Measurements from ENCODE around the gene EID2. TPM values are rescaled to one million over a fixed set of nuclear protein-coding genes. Genes with fewer than 3 reads are reported as not detected.

Gene EID2
- total and polyA plus RNA-seq, 2 of the 4 experiments (the other 2 are of a cell fraction) = 5.7 to 9.8 TPM

DNA sequence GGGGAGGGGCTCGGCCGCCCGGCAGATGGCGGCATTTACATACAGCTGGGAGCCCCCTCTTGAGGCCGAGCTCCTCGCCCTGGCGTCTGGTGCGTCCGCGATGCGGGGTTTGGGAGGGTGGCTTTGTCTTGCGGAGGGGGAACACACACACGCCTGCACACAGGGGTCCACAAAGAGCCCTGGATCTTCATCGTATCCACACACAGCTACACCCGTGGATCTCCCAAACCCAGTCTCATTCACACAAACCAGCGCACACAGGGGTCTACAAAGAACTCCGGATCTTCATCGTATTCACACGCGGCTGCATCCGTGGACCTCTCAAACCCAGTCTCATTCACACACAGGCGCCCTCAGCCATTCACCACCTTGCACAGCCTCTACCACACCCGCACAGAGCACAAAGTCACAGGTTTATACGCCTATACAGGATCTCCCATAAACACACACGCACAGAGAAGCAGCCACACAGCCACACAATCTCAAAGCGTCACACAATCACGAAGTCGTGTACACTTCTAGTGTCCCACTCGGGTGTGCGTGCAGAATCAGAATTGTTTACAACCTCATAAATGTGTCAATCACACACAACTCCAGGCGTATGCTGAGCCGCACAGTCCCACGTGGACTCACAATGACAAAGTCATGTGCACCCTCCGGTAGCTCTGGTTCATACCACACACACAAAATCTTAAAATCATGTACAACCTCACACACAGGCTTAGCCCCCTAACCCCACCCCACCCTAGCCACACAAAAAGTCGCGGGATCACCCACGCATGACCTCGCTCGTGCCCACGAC, 41.8 kb downstream of the EID2 start:
- H4K91ac ChIP-seq (ENCODE audit: insufficient read depth, low read depth, low read length) = no peak overlapping the region
- H2BK20ac ChIP-seq (ENCODE audit: low read depth, low read length) = no peak overlapping the region
- H3K9me3 ChIP-seq (ENCODE audit: control insufficient read depth, insufficient read depth, low read length) = no peaks in the 10 kb centered on the region
- no peaks in the 10 kb centered on the region for H4K20me1 ChIP-seq (ENCODE audit: insufficient read depth, low read length)
- ChIA-PET POLR2A (ENCODE audit: unreplicated experiment) (no interaction called here), CTCF (interaction anchor here (0.5 to 1.1 kb wide), 4 partner anchors 25 to 57 kb away, joined by 3 to 5 read pairs (median 3); partner anchors contain the start of gene EID2B)
- H3K9ac ChIP-seq (ENCODE audit: low read depth, low read length) = no peak overlapping the region
- TF ChIP-seq CHD1 (IDR thresholded peaks at IDR 0.05; ENCODE audit: low read depth, low read length) (no peak), MAZ (IDR thresholded peaks at IDR 0.05; ENCODE audit: borderline replicate concordance, low read depth, low read length) (peak; percentile 36; the same call in 1 of the 2 replicates), RAD21 (IDR thresholded peaks at IDR 0.05; ENCODE audit: low read length) (peak; percentile 39)
- TF ChIP-seq, protein P1, sequence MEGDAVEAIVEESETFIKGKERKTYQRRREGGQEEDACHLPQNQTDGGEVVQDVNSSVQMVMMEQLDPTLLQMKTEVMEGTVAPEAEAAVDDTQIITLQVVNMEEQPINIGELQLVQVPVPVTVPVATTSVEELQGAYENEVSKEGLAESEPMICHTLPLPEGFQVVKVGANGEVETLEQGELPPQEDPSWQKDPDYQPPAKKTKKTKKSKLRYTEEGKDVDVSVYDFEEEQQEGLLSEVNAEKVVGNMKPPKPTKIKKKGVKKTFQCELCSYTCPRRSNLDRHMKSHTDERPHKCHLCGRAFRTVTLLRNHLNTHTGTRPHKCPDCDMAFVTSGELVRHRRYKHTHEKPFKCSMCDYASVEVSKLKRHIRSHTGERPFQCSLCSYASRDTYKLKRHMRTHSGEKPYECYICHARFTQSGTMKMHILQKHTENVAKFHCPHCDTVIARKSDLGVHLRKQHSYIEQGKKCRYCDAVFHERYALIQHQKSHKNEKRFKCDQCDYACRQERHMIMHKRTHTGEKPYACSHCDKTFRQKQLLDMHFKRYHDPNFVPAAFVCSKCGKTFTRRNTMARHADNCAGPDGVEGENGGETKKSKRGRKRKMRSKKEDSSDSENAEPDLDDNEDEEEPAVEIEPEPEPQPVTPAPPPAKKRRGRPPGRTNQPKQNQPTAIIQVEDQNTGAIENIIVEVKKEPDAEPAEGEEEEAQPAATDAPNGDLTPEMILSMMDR (conservative IDR thresholded peaks at IDR 0.05; ENCODE audit: low read depth, low read length) = peak; percentile 49
- TF ChIP-seq, protein P2, sequence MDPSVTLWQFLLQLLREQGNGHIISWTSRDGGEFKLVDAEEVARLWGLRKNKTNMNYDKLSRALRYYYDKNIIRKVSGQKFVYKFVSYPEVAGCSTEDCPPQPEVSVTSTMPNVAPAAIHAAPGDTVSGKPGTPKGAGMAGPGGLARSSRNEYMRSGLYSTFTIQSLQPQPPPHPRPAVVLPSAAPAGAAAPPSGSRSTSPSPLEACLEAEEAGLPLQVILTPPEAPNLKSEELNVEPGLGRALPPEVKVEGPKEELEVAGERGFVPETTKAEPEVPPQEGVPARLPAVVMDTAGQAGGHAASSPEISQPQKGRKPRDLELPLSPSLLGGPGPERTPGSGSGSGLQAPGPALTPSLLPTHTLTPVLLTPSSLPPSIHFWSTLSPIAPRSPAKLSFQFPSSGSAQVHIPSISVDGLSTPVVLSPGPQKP (IDR thresholded peaks at IDR 0.05; ENCODE audit: borderline replicate concordance, low read depth, low read length) = no peak
- no peak overlapping the region for H3K27ac ChIP-seq (ENCODE audit: insufficient read depth, low read length)
- H3K4me1 ChIP-seq (ENCODE audit: control insufficient read depth, insufficient read depth, low read length) = peaks cover 3% of the 10 kb centered on the region; the same call in 1 of the 2 replicates
- H3K4me3 ChIP-seq (ENCODE audit: insufficient read depth, low read depth, low read length) = peak overlapping the region; percentile 24; the same call in 1 of the 2 replicates
- no peak overlapping the region for H2BK120ac ChIP-seq (ENCODE audit: low read depth, low read length)
- DNase-seq (peak; percentile 19), ATAC-seq (ENCODE audit: low read depth) (peak; percentile 77)
- no peaks in the 10 kb centered on the region for H3K36me3 ChIP-seq (ENCODE audit: control insufficient read depth, insufficient read depth, low read length)
- peak overlapping the region; percentile 28; the same call in 1 of the 2 replicates for H3K23ac ChIP-seq (ENCODE audit: low read depth, low read length)
- no peak overlapping the region; a peak in 1 of 4 replicates for H4K8ac ChIP-seq (ENCODE audit: low read depth in 2 of 2, low read length in 2 of 2)
- in situ Hi-C loops (cut with MboI; ENCODE audit: low sequenced_read_pairs) = no loop called here
- H3K18ac ChIP-seq (ENCODE audit: low read depth, low read length) = no peak overlapping the region
- H3K56ac ChIP-seq (ENCODE audit: extremely low read depth, insufficient read depth, low read length) = no peak overlapping the region
- H3K27me3 ChIP-seq (ENCODE audit: control insufficient read depth, insufficient read depth, low read length) = peaks cover 36% of the 10 kb centered on the region
- no peaks in the 10 kb centered on the region; the same call in 1 of the 2 replicates for H3K9me1 ChIP-seq (ENCODE audit: insufficient read depth, low read length)
- H3K14ac ChIP-seq (replicated peaks; ENCODE audit: low read depth, low read length) = no peak overlapping the region
- 0 out of 2 replicates have a peak overlapping the region, but pooled peaks have one; percentile 2 for H2AK5ac ChIP-seq (ENCODE audit: low read depth, low read length)
- 2% methylated on average over 23 of the region's 40 CpGs; no CpG with 5 or more reads in 1 of the 2 experiments for WGBS, 2 experiments (ENCODE audit: extremely low coverage in 2 of 2, insufficient read length in 1 of 2)
- dilution Hi-C loops (cut with HindIII; ENCODE audit: low sequenced_read_pairs, unreplicated experiment) = no loop called here
- peak overlapping the region; percentile 85 for H2AFZ ChIP-seq (replicated peaks; ENCODE audit: low read length, poor library complexity)
- no peaks in the 10 kb centered on the region for H3K79me1 ChIP-seq (ENCODE audit: low read depth in 1 of 2, low read length in 2 of 2)
- H3K4me2 ChIP-seq (ENCODE audit: low read depth, low read length) = peak overlapping the region; percentile 89
- H3K4ac ChIP-seq (ENCODE audit: low read depth, low read length) = no peak overlapping the region
- H2BK15ac ChIP-seq (ENCODE audit: low read depth, low read length) = no peak overlapping the region
- intact Hi-C loops (cut with micrococcal nuclease) = loop anchor here (5.0 kb wide), 2 partner anchors 34 to 174 kb away; partner anchors contain the start of gene EID2B
- BruUV-seq (replicated peaks) = no TSS peak
- no peak overlapping the region for H2BK5ac ChIP-seq (ENCODE audit: low read depth, low read length, poor library complexity, severe bottlenecking)
- H2AK9ac ChIP-seq (replicated peaks; ENCODE audit: low read depth, low read length, poor library complexity) = no peak overlapping the region
- no peak overlapping the region for H4K5ac ChIP-seq (ENCODE audit: low read depth, low read length)

Data from IMR-90 (cell line).